CD4-positive, alpha-beta T cell treated with Interleukin-4 for 4 hours (primary cell): ENCODE data around the gene RNF4.
"Not testable (repeated sequence)": the region's sequence is repeated elsewhere in the genome, so short reads cannot be mapped to it uniquely, and the experiment has no call there.

Experiments used
- DNase-seq: peaks from one replicate; pipeline ENCODE4 v3.0.0-alpha.2; 2020

Gene RNF4

GRCh38 chr4:2458546-2459491, 10.1 kb upstream of the RNF4 start:
- DNase-seq: no peak

GRCh38 chr4:2459589-2460349, 9.1 kb upstream of the RNF4 start:
- no peak for DNase-seq

- DNase-seq: no peak
Observed at GRCh38 chr4:2461246-2461960, 7.5 kb upstream of the RNF4 start.

GRCh38 chr4:2462218-2462991, 6.5 kb upstream of the RNF4 start:
- peak; percentile 56 for DNase-seq

GRCh38 chr4:2462992-2463762, 5.7 kb upstream of the RNF4 start:
- DNase-seq: no peak

GRCh38 chr4:2465032-2465431, 3.9 kb upstream of the RNF4 start:
- DNase-seq: no peak

GRCh38 chr4:2465544-2465943, 3.4 kb upstream of the RNF4 start:
- DNase-seq: not testable (repeated sequence)

GRCh38 chr4:2469192-2469984, 482 bp downstream of the RNF4 start:
- DNase-seq: peak; percentile 63

GRCh38 chr4:2470791-2471190, 1.9 kb downstream of the RNF4 start:
- DNase-seq: no peak

- no peak for DNase-seq
Observed at GRCh38 chr4:2472187-2472586, 3.3 kb downstream of the RNF4 start.

- DNase-seq: no peak
Observed at GRCh38 chr4:2478229-2478628, 9.3 kb downstream of the RNF4 start.

GRCh38 chr4:2480649-2481048, 11.7 kb downstream of the RNF4 start:
- no peak for DNase-seq

- DNase-seq: no peak
Observed at GRCh38 chr4:2482192-2482591, 13.3 kb downstream of the RNF4 start.

GRCh38 chr4:2482693-2483092, 13.8 kb downstream of the RNF4 start:
- no peak for DNase-seq

GRCh38 chr4:2483237-2483636, 14.3 kb downstream of the RNF4 start:
- no peak for DNase-seq

GRCh38 chr4:2484185-2484584, 15.3 kb downstream of the RNF4 start:
- DNase-seq: no peak

GRCh38 chr4:2484993-2485392, 16.1 kb downstream of the RNF4 start:
- DNase-seq: peak; percentile 68

- DNase-seq: no peak
Observed at GRCh38 chr4:2485956-2486355, 17.1 kb downstream of the RNF4 start.

- DNase-seq: no peak
Observed at GRCh38 chr4:2486981-2487380, 18.1 kb downstream of the RNF4 start.

GRCh38 chr4:2487632-2488031, 18.7 kb downstream of the RNF4 start:
- peak; percentile 35 for DNase-seq
